Adrenal gland (tissue), 12 donors: ENCODE measurements around the gene PLD4. TPM values are rescaled to one million over a fixed set of nuclear protein-coding genes. Genes with fewer than 3 reads are reported as not detected.
A peak's percentile ranks its signal among the peaks of the same experiment; 100 is the strongest.

Experiments used
- DNase-seq, 7 donors: peaks; one replicate each; pipeline ENCODE4 v3.0.0-alpha.2; 2019 to 2020
- H3K27ac ChIP-seq, 5 donors: fragments of 200-600 bp; sonication (generic) in 4 of 5; 1 replicate in 3 of 5; 2 replicates in 2 of 5; pipeline versions ENCODE4 v1.5.1 to v1.8.0; 2016 to 2020; ENCODE audit warnings: mild to moderate bottlenecking in 1 of 5
- H3K27me3 ChIP-seq: fragments of 200-600 bp; 2 replicates; pipeline ENCODE4 v1.8.0; 2021
- H3K36me3 ChIP-seq, 2 donors: fragments of 200-600 bp; replicated peaks in 1 of 2; 1 replicate in 1 of 2; 2 replicates in 1 of 2; pipeline versions ENCODE4 v1.5.1 to v1.8.0; 2018 to 2022
- H3K4me1 ChIP-seq, 2 donors: fragments of 200-600 bp; replicated peaks in 1 of 2; 1 replicate in 1 of 2; 2 replicates in 1 of 2; pipeline versions ENCODE4 v1.5.1 to v1.8.0; 2018 to 2021
- H3K4me3 ChIP-seq, 4 donors: fragments of 200-600 bp; sonication (generic) in 3 of 4; one replicate each; pipeline ENCODE4 v1.5.1; 2016 to 2018
- H3K9me3 ChIP-seq, 3 donors: fragments of 200-600 bp; sonication (generic) in 1 of 3; replicated peaks in 1 of 3; 1 replicate in 2 of 3; 2 replicates in 1 of 3; pipeline versions ENCODE4 v1.5.1 to v1.8.0; 2016 to 2021
- POLR2A ChIP-seq, 2 donors: fragments of 450-650 bp; IDR thresholded peaks; one replicate each; pipeline ENCODE4 v1.6.1; 2017; ENCODE audit warnings: antibody characterized with exemption in 2 of 2, mild to moderate bottlenecking in 2 of 2, moderate library complexity in 1 of 2
- WGBS, 4 donors: extraction: QIAGEN DNeasy Blood & Tissue Kit in 2 of 4; methylation state at CpG; one replicate each; pipeline versions ENCODE4 v1.1.5 to v1.1.7; 2013 to 2017; 5-methylcytosine and 5-hydroxymethylcytosine counted together
- intact Hi-C, 2 donors: fragments of 100-400 bp; cut with DNase I; formaldehyde crosslinking; loops; one replicate each; pipeline versions ENCODE4 v1.14.1 to v1.15.0; 2022 to 2023
- polyA plus RNA-seq, 3 donors: library from polyadenylated mRNA; stranded (reverse); fragments of 200-250 nt in 2 of 3; fragments of 350-450 nt in 1 of 3; fragmentation: Illumina TruSeq in 1 of 3; extraction: RNeasy Lipid Tissue Mini Kit (QIAGEN cat#74804) in 1 of 3; gene quantifications; one replicate each; pipeline ENCODE4 v1.2.3, GENCODE V29; 2013 to 2014
- total RNA-seq, 9 donors: library from RNA; depleted of rRNA in 4 of 9; stranded (reverse); fragments of >200 nt in 4 of 9; fragments of 120-200 nt in 1 of 9; fragmentation: NEBNext Ultra II Directional in 1 of 9; extraction: Animal tissue kit (Norgen Biotek cat#: 25700) in 1 of 9; gene quantifications; one replicate each; pipeline versions ENCODE4 v1.1.0 to v1.2.4, GENCODE V29; 2013 to 2023
- TF ChIP-seq, protein P1 (sequence below), 6 experiments: fragments of 450-650 bp in 4 of 6; fragments of 200-600 bp in 2 of 6; sonication (generic) in 1 of 6; IDR thresholded peaks; 1 replicate in 5 of 6; 2 replicates in 1 of 6; pipeline versions ENCODE4 v1.5.1 to v1.8.0; 2016 to 2021; ENCODE audit warnings: antibody characterized with exemption in 6 of 6, mild to moderate bottlenecking in 2 of 6, moderate library complexity in 1 of 6
- donor health status: healthy with polysubstance abuse.
- donor health status: Bipolar disorder and iron deficiency.
- donor health status: DM: yes; HTN: yes; CAD: no.
- donor health status: DM: no; HTN: no; CAD: no.
- donor health status: DM: no; HTN: no; CAD: no.
- donor health status: DM: yes; HTN: yes; CAD: no.

The PLD4 gene
- total and polyA plus RNA-seq, 12 donors = 0.30 to 1.9 (median 0.55) TPM; not detected in 3

- no peaks in the 10 kb centered on the region for H3K36me3 ChIP-seq
- H3K4me3 ChIP-seq = peak overlapping the region in 2 of 4 donors; percentile 37 to 84
- peaks cover 5% of the 10 kb centered on the region for H3K27me3 ChIP-seq
- intact Hi-C loops = loop anchor here in 1 of 2 donors (5.0 kb wide), 1 partner anchor 39 kb away; no protein-coding TSS in a partner anchor
- no peaks in the 10 kb centered on the region for H3K9me3 ChIP-seq
- peaks cover 0 to 9% of the 10 kb centered on the region in 2 donors for H3K4me1 ChIP-seq
- H3K27ac ChIP-seq = peak overlapping the region in 1 of 5 donors; percentile 61
- peak; percentile 71 to 84 (median 78) for DNase-seq
- TF ChIP-seq POLR2A (IDR thresholded peaks at IDR 0.05) = no peak
- TF ChIP-seq, protein P1, sequence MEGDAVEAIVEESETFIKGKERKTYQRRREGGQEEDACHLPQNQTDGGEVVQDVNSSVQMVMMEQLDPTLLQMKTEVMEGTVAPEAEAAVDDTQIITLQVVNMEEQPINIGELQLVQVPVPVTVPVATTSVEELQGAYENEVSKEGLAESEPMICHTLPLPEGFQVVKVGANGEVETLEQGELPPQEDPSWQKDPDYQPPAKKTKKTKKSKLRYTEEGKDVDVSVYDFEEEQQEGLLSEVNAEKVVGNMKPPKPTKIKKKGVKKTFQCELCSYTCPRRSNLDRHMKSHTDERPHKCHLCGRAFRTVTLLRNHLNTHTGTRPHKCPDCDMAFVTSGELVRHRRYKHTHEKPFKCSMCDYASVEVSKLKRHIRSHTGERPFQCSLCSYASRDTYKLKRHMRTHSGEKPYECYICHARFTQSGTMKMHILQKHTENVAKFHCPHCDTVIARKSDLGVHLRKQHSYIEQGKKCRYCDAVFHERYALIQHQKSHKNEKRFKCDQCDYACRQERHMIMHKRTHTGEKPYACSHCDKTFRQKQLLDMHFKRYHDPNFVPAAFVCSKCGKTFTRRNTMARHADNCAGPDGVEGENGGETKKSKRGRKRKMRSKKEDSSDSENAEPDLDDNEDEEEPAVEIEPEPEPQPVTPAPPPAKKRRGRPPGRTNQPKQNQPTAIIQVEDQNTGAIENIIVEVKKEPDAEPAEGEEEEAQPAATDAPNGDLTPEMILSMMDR (IDR thresholded peaks at IDR 0.05) = peak; percentile 32 to 81 (median 63)
- 1 to 16% (median 7%) methylated on average over 28 to 100 of the region's 100 CpGs for WGBS, 4 donors
Measured at GRCh38 chr14:104932676-104933631, 8.3 kb downstream of the PLD4 start.

- H3K4me1 ChIP-seq = peaks cover 0 to 9% of the 10 kb centered on the region in 2 donors
- no peaks in the 10 kb centered on the region for H3K9me3 ChIP-seq
- TF ChIP-seq POLR2A (IDR thresholded peaks at IDR 0.05) = no peak
- TF ChIP-seq, protein P1 (IDR thresholded peaks at IDR 0.05) = no peak
- WGBS, 4 donors = 13 to 83% (median 42%) methylated on average over 3 to 42 of the region's 42 CpGs
- no peaks in the 10 kb centered on the region for H3K27me3 ChIP-seq
- peak overlapping the region in 1 of 4 donors; percentile 84 for H3K4me3 ChIP-seq
- intact Hi-C loops = loop anchor here in 1 of 2 donors (5.0 kb wide), 1 partner anchor 38 kb away; no protein-coding TSS in a partner anchor
- DNase-seq = peak in 1 of 7 donors; percentile 5
- no peak overlapping the region for H3K27ac ChIP-seq
- no peaks in the 10 kb centered on the region for H3K36me3 ChIP-seq
Measured at GRCh38 chr14:104933746-104934733, 9.4 kb downstream of the PLD4 start.

DNA sequence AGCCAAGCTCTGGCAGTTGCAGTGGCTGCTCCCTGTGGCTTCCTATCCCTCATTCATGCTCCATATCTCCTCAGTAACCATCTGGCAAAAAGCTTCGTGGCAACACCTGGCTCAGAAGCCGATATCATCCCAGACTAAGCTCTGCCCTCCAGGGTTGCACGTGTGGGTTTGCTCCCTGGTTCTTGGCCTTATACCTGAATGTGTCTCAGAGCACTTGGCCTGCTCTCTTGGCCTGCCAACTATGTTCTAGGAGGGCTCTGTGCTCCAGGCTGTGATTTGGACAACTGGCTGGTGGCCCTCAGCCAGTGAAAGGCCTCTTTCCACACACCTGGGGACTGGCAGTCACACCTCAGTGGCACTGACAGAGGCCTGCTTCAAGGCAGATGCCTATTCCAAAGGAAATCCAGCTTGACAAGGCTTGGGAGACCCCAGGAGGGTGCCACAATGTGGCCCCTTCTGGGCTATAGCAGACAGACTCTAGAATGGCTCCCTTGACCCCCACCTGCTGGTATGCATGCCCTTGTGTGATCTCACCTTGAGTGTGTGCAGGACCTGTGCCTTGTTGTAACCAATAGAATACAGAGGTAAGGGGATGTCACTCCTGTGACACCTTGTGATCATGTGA, 10.5 kb downstream of the PLD4 start:
- intact Hi-C loops = no loop called here
- H3K27me3 ChIP-seq = no peaks in the 10 kb centered on the region
- H3K4me1 ChIP-seq = peaks cover 0 to 9% of the 10 kb centered on the region in 2 donors
- WGBS, 4 donors = 76 to 96% (median 86%) methylated on average over 2 to 3 of the region's 3 CpGs
- no peak for TF ChIP-seq POLR2A (IDR thresholded peaks at IDR 0.05)
- TF ChIP-seq, protein P1 (IDR thresholded peaks at IDR 0.05) = no peak
- no peaks in the 10 kb centered on the region for H3K36me3 ChIP-seq
- no peaks in the 10 kb centered on the region for H3K9me3 ChIP-seq
- no peak overlapping the region for H3K27ac ChIP-seq
- DNase-seq = peak in 1 of 7 donors; percentile 6
- H3K4me3 ChIP-seq = no peak overlapping the region
